Trophoblast cell (in vitro differentiated cells and primary cell): ENCODE data around the gene FGF1.

Source experiments
- DNase-seq, 2 donors: peaks; one replicate each; pipeline ENCODE4 v3.0.0-alpha.2; 2016
- H2AFZ ChIP-seq: 2 replicates; pipeline ENCODE4 v1.6.1; 2013; ENCODE audit warnings: low read length, moderate library complexity, mild to moderate bottlenecking; ENCODE audit not compliant: insufficient read depth, poor library complexity
- H2AK5ac ChIP-seq: 2 replicates; pipeline ENCODE4 v1.6.1; 2013; ENCODE audit warnings: mild to moderate bottlenecking, low read length
- H2BK120ac ChIP-seq: 2 replicates; pipeline ENCODE4 v1.6.1; 2013; ENCODE audit warnings: low read length, mild to moderate bottlenecking, moderate library complexity; ENCODE audit not compliant: insufficient read depth, poor library complexity
- H2BK12ac ChIP-seq: 2 replicates; pipeline ENCODE4 v1.6.1; 2013; ENCODE audit warnings: mild to moderate bottlenecking, low read length, moderate library complexity
- H2BK5ac ChIP-seq: 2 replicates; pipeline ENCODE4 v1.6.1; 2013; ENCODE audit warnings: low read length, low read depth, moderate library complexity, mild to moderate bottlenecking; ENCODE audit not compliant: poor library complexity
- H3K14ac ChIP-seq: 2 replicates; pipeline ENCODE4 v1.6.1; 2013; ENCODE audit warnings: mild to moderate bottlenecking, low read length
- H3K18ac ChIP-seq: 2 replicates; pipeline ENCODE4 v1.6.1; 2013; ENCODE audit warnings: mild to moderate bottlenecking, low read length
- H3K23ac ChIP-seq: 2 replicates; pipeline ENCODE4 v1.6.1; 2013; ENCODE audit warnings: low read length
- H3K27ac ChIP-seq: 2 replicates; pipeline ENCODE4 v1.5.1; 2013; ENCODE audit warnings: low read depth, mild to moderate bottlenecking, inconsistent platforms, low read length, moderate library complexity
- H3K27me3 ChIP-seq: 2 replicates; pipeline ENCODE4 v1.6.1; 2013; ENCODE audit warnings: inconsistent platforms, mild to moderate bottlenecking, low read length, moderate library complexity; ENCODE audit not compliant: insufficient read depth
- H3K36me3 ChIP-seq, 2 experiments: 1 replicate in 1 of 2; 2 replicates in 1 of 2; pipeline ENCODE4 v1.6.1; 2013; ENCODE audit warnings: low read length in 2 of 2, mild to moderate bottlenecking in 2 of 2, moderate library complexity in 1 of 2; ENCODE audit not compliant: insufficient read depth in 2 of 2, control insufficient read depth in 1 of 2
- H3K4ac ChIP-seq: 2 replicates; pipeline ENCODE4 v1.6.1; 2013; ENCODE audit warnings: low read depth, mild to moderate bottlenecking, low read length, moderate library complexity
- H3K4me1 ChIP-seq, 2 experiments: 1 replicate in 1 of 2; 2 replicates in 1 of 2; pipeline ENCODE4 v1.6.1; 2013; ENCODE audit warnings: low read length in 2 of 2, mild to moderate bottlenecking in 2 of 2, moderate library complexity in 1 of 2; ENCODE audit not compliant: insufficient read depth in 2 of 2, control insufficient read depth in 1 of 2
- H3K4me2 ChIP-seq: 2 replicates; pipeline ENCODE4 v1.6.1; 2013; ENCODE audit warnings: inconsistent platforms, mild to moderate bottlenecking, low read length, moderate library complexity
- H3K4me3 ChIP-seq: 2 replicates; pipeline ENCODE4 v1.5.1; 2013; ENCODE audit warnings: mild to moderate bottlenecking, low read depth, low read length, inconsistent platforms
- H3K79me1 ChIP-seq: one replicate; pipeline ENCODE4 v1.6.1; 2013; ENCODE audit warnings: low read length
- H3K79me2 ChIP-seq: 2 replicates; pipeline ENCODE4 v1.6.1; 2013; ENCODE audit warnings: low read length, mild to moderate bottlenecking; ENCODE audit not compliant: control insufficient read depth, insufficient read depth, poor library complexity
- H3K9ac ChIP-seq: 2 replicates; pipeline ENCODE4 v1.6.1; 2013; ENCODE audit warnings: mild to moderate bottlenecking, low read length
- H3K9me3 ChIP-seq: 2 replicates; pipeline ENCODE4 v1.6.1; 2013; ENCODE audit warnings: low read depth, mild to moderate bottlenecking, control low read depth, inconsistent platforms, low read length; ENCODE audit not compliant: insufficient read depth
- H4K12ac ChIP-seq: 2 replicates; pipeline ENCODE4 v1.6.1; 2013; ENCODE audit warnings: low read depth, mild to moderate bottlenecking, low read length, moderate library complexity
- H4K8ac ChIP-seq: 2 replicates; pipeline ENCODE4 v1.6.1; 2013; ENCODE audit warnings: low read depth, mild to moderate bottlenecking, low read length, moderate library complexity
- H4K91ac ChIP-seq: one replicate; pipeline ENCODE4 v1.6.1; 2013; ENCODE audit warnings: low read depth, mild to moderate bottlenecking, low read length, moderate library complexity
- WGBS: extraction: QIAGEN DNeasy Blood & Tissue Kit; methylation state at CpG from one replicate; pipeline ENCODE4 v1.1.7; 2013; ENCODE audit warnings: missing lambda C conversion rate; ENCODE audit not compliant: insufficient read length, insufficient coverage; ENCODE audit errors: extremely low coverage; 5-methylcytosine and 5-hydroxymethylcytosine counted together

The FGF1 gene

GRCh38 chr5:142641711-142642110, 44.2 kb downstream of the FGF1 start:
- Histone ChIP-seq H3K9me3 (no peaks in the 10 kb centered on the region), H3K4me1 (peaks cover 14 to 19% of the 10 kb centered on the region in 2 experiments), H3K79me2 (no peaks in the 10 kb centered on the region), H3K23ac (no peak overlapping the region), H3K14ac (no peak overlapping the region), H2AK5ac (no peak overlapping the region), H4K12ac (no peak overlapping the region), H2BK120ac (no peak overlapping the region), H3K27me3 (no peaks in the 10 kb centered on the region), H3K18ac (no peak overlapping the region), H4K91ac (no peak overlapping the region), H3K79me1 (no peaks in the 10 kb centered on the region), H4K8ac (no peak overlapping the region), H3K4ac (no peak overlapping the region), H3K27ac (no peak overlapping the region), H3K4me2 (no peak overlapping the region), H2BK5ac (no peak overlapping the region), H2AFZ (no peak overlapping the region), H3K9ac (no peak overlapping the region), H3K4me3 (no peak overlapping the region), H2BK12ac (no peak overlapping the region), H3K36me3 (no peaks in the 10 kb centered on the region)
- peak in 1 of 2 donors; percentile 76 for DNase-seq
- WGBS, result no CpG with 5 or more reads among the region's 4 CpGs

- no peak overlapping the region for H2AK5ac ChIP-seq
- H3K79me2 ChIP-seq, result no peaks in the 10 kb centered on the region
- H2BK12ac ChIP-seq, result no peak overlapping the region
- no peak overlapping the region for H2BK120ac ChIP-seq
- no peak overlapping the region for H3K4me2 ChIP-seq
- H3K79me1 ChIP-seq, result no peaks in the 10 kb centered on the region
- no peak overlapping the region for H3K18ac ChIP-seq
- WGBS, result no CpG with 5 or more reads among the region's 9 CpGs
- no peak overlapping the region for H3K14ac ChIP-seq
- H3K4me3 ChIP-seq, result no peak overlapping the region
- no peak overlapping the region for H3K27ac ChIP-seq
- no peak overlapping the region for H2BK5ac ChIP-seq
- H3K4ac ChIP-seq, result no peak overlapping the region
- H3K9ac ChIP-seq, result no peak overlapping the region
- DNase-seq, result no peak
- H3K4me1 ChIP-seq, result peaks cover 18 to 20% of the 10 kb centered on the region in 2 experiments
- H2AFZ ChIP-seq, result no peak overlapping the region
- no peaks in the 10 kb centered on the region for H3K36me3 ChIP-seq
- no peaks in the 10 kb centered on the region for H3K27me3 ChIP-seq
- no peak overlapping the region for H4K8ac ChIP-seq
- H4K91ac ChIP-seq, result no peak overlapping the region
- no peaks in the 10 kb centered on the region for H3K9me3 ChIP-seq
- no peak overlapping the region for H3K23ac ChIP-seq
- no peak overlapping the region for H4K12ac ChIP-seq
Measured at GRCh38 chr5:142640316-142641005, 45.4 kb downstream of the FGF1 start.

- H2AK5ac ChIP-seq, result no peak overlapping the region
- H3K23ac ChIP-seq, result no peak overlapping the region
- no peak overlapping the region for H3K4me3 ChIP-seq
- no peaks in the 10 kb centered on the region for H3K36me3 ChIP-seq
- no peak overlapping the region for H3K27ac ChIP-seq
- H4K8ac ChIP-seq, result no peak overlapping the region
- H3K18ac ChIP-seq, result no peak overlapping the region
- H3K27me3 ChIP-seq, result no peaks in the 10 kb centered on the region
- H3K9me3 ChIP-seq, result no peaks in the 10 kb centered on the region
- WGBS, result no CpG with 5 or more reads among the region's 4 CpGs
- no peak overlapping the region for H3K9ac ChIP-seq
- H4K12ac ChIP-seq, result no peak overlapping the region
- no peak overlapping the region for H3K4me2 ChIP-seq
- H2AFZ ChIP-seq, result no peak overlapping the region
- H4K91ac ChIP-seq, result no peak overlapping the region
- no peak overlapping the region for H2BK120ac ChIP-seq
- no peaks in the 10 kb centered on the region for H3K79me1 ChIP-seq
- DNase-seq, result no peak
- H3K79me2 ChIP-seq, result no peaks in the 10 kb centered on the region
- H2BK12ac ChIP-seq, result no peak overlapping the region
- H2BK5ac ChIP-seq, result no peak overlapping the region
- H3K4me1 ChIP-seq, result peaks cover 12 to 14% of the 10 kb centered on the region in 2 experiments
- no peak overlapping the region for H3K14ac ChIP-seq
- no peak overlapping the region for H3K4ac ChIP-seq
Measured at GRCh38 chr5:142639455-142639854, 46.4 kb downstream of the FGF1 start.

GRCh38 chr5:142637871-142638270, 48.0 kb downstream of the FGF1 start:
- H4K12ac ChIP-seq, result no peak overlapping the region
- H3K79me1 ChIP-seq, result no peaks in the 10 kb centered on the region
- H3K23ac ChIP-seq, result no peak overlapping the region
- H3K36me3 ChIP-seq, result no peaks in the 10 kb centered on the region
- H4K8ac ChIP-seq, result no peak overlapping the region
- H2BK12ac ChIP-seq, result no peak overlapping the region
- H4K91ac ChIP-seq, result no peak overlapping the region
- H2AFZ ChIP-seq, result no peak overlapping the region
- DNase-seq, result peak in 1 of 2 donors; percentile 21
- H3K18ac ChIP-seq, result no peak overlapping the region
- H3K4me1 ChIP-seq, result peaks cover 9 to 12% of the 10 kb centered on the region in 2 experiments
- H3K27me3 ChIP-seq, result no peaks in the 10 kb centered on the region
- H3K27ac ChIP-seq, result no peak overlapping the region
- no peaks in the 10 kb centered on the region for H3K79me2 ChIP-seq
- H3K4me3 ChIP-seq, result no peak overlapping the region
- no peak overlapping the region for H3K4me2 ChIP-seq
- H2AK5ac ChIP-seq, result no peak overlapping the region
- no peak overlapping the region for H2BK120ac ChIP-seq
- H3K14ac ChIP-seq, result no peak overlapping the region
- no CpG with 5 or more reads among the region's 2 CpGs for WGBS
- no peaks in the 10 kb centered on the region for H3K9me3 ChIP-seq
- no peak overlapping the region for H3K9ac ChIP-seq
- no peak overlapping the region for H2BK5ac ChIP-seq
- H3K4ac ChIP-seq, result no peak overlapping the region
